ENCODE results near the gene S100P. TPM values are rescaled to one million over a fixed set of nuclear protein-coding genes. Genes with fewer than 3 reads are reported as not detected.
A peak's percentile ranks its signal among the peaks of the same experiment; 100 is the strongest.

Gene S100P
- total RNA-seq, 2 experiments from 2014 or later, result not detected

GRCh38 chr4:6699903-6700302 lies 6.2 kb downstream of the S100P start:
- H3K27ac ChIP-seq (ENCODE audit: low read depth, low read length, poor library complexity, severe bottlenecking), result no peak overlapping the region
- H3K4me3 ChIP-seq (ENCODE audit: low read depth, low read length, poor library complexity, severe bottlenecking), result no peak overlapping the region
- TF ChIP-seq CTCF (conservative IDR thresholded peaks at IDR 0.05; ENCODE audit: low read length) (no peak), EZH2phosphoT487 (IDR thresholded peaks at IDR 0.05; ENCODE audit: borderline replicate concordance, low read depth, low read length) (no peak)
- H3K79me2 ChIP-seq (ENCODE audit: insufficient read depth, low read depth, low read length), result peaks cover 10% of the 10 kb centered on the region; the same call in 1 of the 2 replicates
- no TSS peak for BruUV-seq (replicated peaks)
- ChIA-PET POLR2A (interaction anchor here (1.4 kb wide), 1 partner anchor 25 kb away, joined by 4 read pairs; no protein-coding TSS in a partner anchor), CTCF (ENCODE audit: unreplicated experiment) (no interaction called here)
- no peak overlapping the region for H2AFZ ChIP-seq (ENCODE audit: low read length)
- no peaks in the 10 kb centered on the region for H3K4me1 ChIP-seq (ENCODE audit: insufficient read depth, low read length, poor library complexity, severe bottlenecking)
- H3K36me3 ChIP-seq (ENCODE audit: insufficient read depth, low read length), result peaks cover 36% of the 10 kb centered on the region
- H3K4me2 ChIP-seq (ENCODE audit: low read length), result no peak overlapping the region
- no peak for DNase-seq (ENCODE audit: low spot score)
- intact Hi-C loops (cut with micrococcal nuclease; ENCODE audit: unreplicated experiment), result no loop called here
- H3K9me2 ChIP-seq (ENCODE audit: insufficient read depth, low read length), result no peaks in the 10 kb centered on the region
- no peaks in the 10 kb centered on the region for H4K20me1 ChIP-seq (ENCODE audit: insufficient read depth, low read length)
- H3K9me3 ChIP-seq (ENCODE audit: low read length), result 0 out of 2 replicates have a peak, but pooled peaks cover 7% of the 10 kb centered on the region

DNA sequence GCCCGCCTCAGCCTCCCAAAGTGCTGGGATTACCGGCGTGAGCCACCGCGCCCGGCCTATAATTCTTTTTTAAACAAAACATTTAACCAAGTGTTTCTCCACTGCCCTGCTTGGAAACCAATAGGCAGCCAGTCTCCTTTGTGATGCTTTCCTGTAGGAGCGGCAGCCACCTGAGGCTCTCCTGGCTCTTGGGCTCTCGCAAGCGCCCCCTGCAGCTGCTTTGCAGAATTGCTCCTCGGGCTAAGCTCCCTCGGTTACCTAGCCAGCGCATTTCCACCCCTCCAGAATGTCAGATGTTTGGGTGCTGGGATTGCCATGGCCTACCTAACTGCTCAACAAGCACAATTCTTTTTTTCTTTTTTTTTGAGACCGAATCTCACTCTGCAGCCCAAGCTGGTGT lies 7.7 kb downstream of the S100P start:
- peaks cover 14% of the 10 kb centered on the region; the same call in 1 of the 2 replicates for H3K9me3 ChIP-seq (ENCODE audit: low read length)
- intact Hi-C loops (cut with micrococcal nuclease; ENCODE audit: unreplicated experiment), result no loop called here
- no peak overlapping the region for H3K4me3 ChIP-seq (ENCODE audit: low read depth, low read length, poor library complexity, severe bottlenecking)
- H3K4me1 ChIP-seq (ENCODE audit: insufficient read depth, low read length, poor library complexity, severe bottlenecking), result peaks cover 4% of the 10 kb centered on the region
- peaks cover 51% of the 10 kb centered on the region for H3K36me3 ChIP-seq (ENCODE audit: insufficient read depth, low read length)
- CTCF ChIA-PET (ENCODE audit: unreplicated experiment), result interaction anchor here (0.7 kb wide), 1 partner anchor 12 kb away, joined by 3 read pairs; no protein-coding TSS in a partner anchor
- no peaks in the 10 kb centered on the region for H4K20me1 ChIP-seq (ENCODE audit: insufficient read depth, low read length)
- no peak overlapping the region for H3K4me2 ChIP-seq (ENCODE audit: low read length)
- TF ChIP-seq EZH2phosphoT487 (IDR thresholded peaks at IDR 0.05; ENCODE audit: borderline replicate concordance, low read depth, low read length) (no peak), CTCF (conservative IDR thresholded peaks at IDR 0.05; ENCODE audit: low read length) (peak; percentile 72)
- POLR2A ChIA-PET, result interaction anchor here (1.6 kb wide), 1 partner anchor 17 kb away, joined by 3 read pairs; no protein-coding TSS in a partner anchor
- no peak for DNase-seq (ENCODE audit: low spot score)
- peaks cover 25% of the 10 kb centered on the region for H3K79me2 ChIP-seq (ENCODE audit: insufficient read depth, low read depth, low read length)
- BruUV-seq (replicated peaks), result no TSS peak
- H2AFZ ChIP-seq (ENCODE audit: low read length), result no peak overlapping the region
- no peak overlapping the region for H3K27ac ChIP-seq (ENCODE audit: low read depth, low read length, poor library complexity, severe bottlenecking)
- H3K9me2 ChIP-seq (ENCODE audit: insufficient read depth, low read length), result no peaks in the 10 kb centered on the region

GRCh38 chr4:6702761-6703160 lies 9.1 kb downstream of the S100P start:
- no TSS peak for BruUV-seq (replicated peaks)
- CTCF ChIA-PET (ENCODE audit: unreplicated experiment), result no interaction called here
- no peak for DNase-seq (ENCODE audit: low spot score)
- H3K9me3 ChIP-seq (ENCODE audit: low read length), result peaks cover 14% of the 10 kb centered on the region; the same call in 1 of the 2 replicates
- peaks cover 18% of the 10 kb centered on the region for H3K4me1 ChIP-seq (ENCODE audit: insufficient read depth, low read length, poor library complexity, severe bottlenecking)
- H3K36me3 ChIP-seq (ENCODE audit: insufficient read depth, low read length), result peaks cover 65% of the 10 kb centered on the region
- H2AFZ ChIP-seq (ENCODE audit: low read length), result no peak overlapping the region
- no peak overlapping the region for H3K4me2 ChIP-seq (ENCODE audit: low read length)
- POLR2A ChIA-PET, result interaction anchor here (0.6 to 1.6 kb wide), 2 partner anchors 15 to 104 kb away, joined by 3 to 4 read pairs; no protein-coding TSS in a partner anchor
- no peak for TF ChIP-seq CTCF (conservative IDR thresholded peaks at IDR 0.05; ENCODE audit: low read length)
- no peak for TF ChIP-seq EZH2phosphoT487 (IDR thresholded peaks at IDR 0.05; ENCODE audit: borderline replicate concordance, low read depth, low read length)
- H3K27ac ChIP-seq (ENCODE audit: low read depth, low read length, poor library complexity, severe bottlenecking), result no peak overlapping the region
- H4K20me1 ChIP-seq (ENCODE audit: insufficient read depth, low read length), result no peaks in the 10 kb centered on the region
- intact Hi-C loops (cut with micrococcal nuclease; ENCODE audit: unreplicated experiment), result no loop called here
- H3K9me2 ChIP-seq (ENCODE audit: insufficient read depth, low read length), result no peaks in the 10 kb centered on the region
- no peak overlapping the region for H3K4me3 ChIP-seq (ENCODE audit: low read depth, low read length, poor library complexity, severe bottlenecking)
- H3K79me2 ChIP-seq (ENCODE audit: insufficient read depth, low read depth, low read length), result peaks cover 39% of the 10 kb centered on the region

Data from OCI-LY7 (cell line).